KMS-11 (cell line): ENCODE results near the gene TRMT11.

ENCODE experiments used
- H2AFZ ChIP-seq: fragments of 200-600 bp; sonication (generic); 2 replicates; pipeline ENCODE4 v1.6.1; 2016; ENCODE audit warnings: antibody characterized with exemption, mixed run types, low read depth
- H3K27ac ChIP-seq: fragments of 200-600 bp; sonication (generic); 2 replicates; pipeline ENCODE4 v1.6.1; 2016; ENCODE audit warnings: mild to moderate bottlenecking, mixed run types
- H3K27me3 ChIP-seq: fragments of 200-600 bp; sonication (generic); 2 replicates; pipeline ENCODE4 v1.6.1; 2017; ENCODE audit warnings: mild to moderate bottlenecking, low read depth, mixed run types, moderate library complexity; ENCODE audit not compliant: insufficient read depth
- H3K36me3 ChIP-seq: fragments of 200-600 bp; sonication (generic); 2 replicates; pipeline ENCODE4 v1.6.1; 2017; ENCODE audit warnings: mild to moderate bottlenecking, mixed run types; ENCODE audit not compliant: insufficient read depth
- H3K4me1 ChIP-seq: fragments of 200-600 bp; sonication (generic); 2 replicates; pipeline ENCODE4 v1.6.1; 2016; ENCODE audit warnings: mild to moderate bottlenecking, low read depth, mixed run types; ENCODE audit not compliant: poor library complexity, severe bottlenecking
- H3K4me2 ChIP-seq: fragments of 200-600 bp; sonication (generic); 2 replicates; pipeline ENCODE4 v1.7.0; 2016; ENCODE audit warnings: mild to moderate bottlenecking, mixed run types
- H3K4me3 ChIP-seq: fragments of 200-600 bp; sonication (generic); IDR thresholded peaks from 2 replicates; pipeline ENCODE4 v1.6.1; 2017; ENCODE audit warnings: low read depth, low read length, mixed read lengths; ENCODE audit not compliant: insufficient read depth
- H3K79me2 ChIP-seq: fragments of 200-600 bp; sonication (generic); 2 replicates; pipeline ENCODE4 v1.6.1; 2016; ENCODE audit warnings: low read depth, mixed run types; ENCODE audit not compliant: insufficient read depth
- H3K9ac ChIP-seq: fragments of 200-600 bp; sonication (generic); 2 replicates; pipeline ENCODE4 v1.6.1; 2016; ENCODE audit warnings: mild to moderate bottlenecking, mixed run types
- H4K20me1 ChIP-seq: fragments of 200-600 bp; sonication (generic); 2 replicates; pipeline ENCODE4 v1.6.1; 2016; ENCODE audit warnings: mild to moderate bottlenecking, mixed run types; ENCODE audit not compliant: insufficient read depth
- TF ChIP-seq, protein P1 (sequence below): fragments of 200-600 bp; sonication (generic); conservative IDR thresholded peaks from 2 replicates; pipeline ENCODE4 v1.6.1; 2017; ENCODE audit warnings: low read depth, mild to moderate bottlenecking, antibody characterized with exemption, low read length, moderate library complexity, mixed read lengths

TRMT11 gene

GRCh38 chr6:126041516-126041915, 55.2 kb downstream of the TRMT11 start:
- H4K20me1 ChIP-seq = no peaks in the 10 kb centered on the region
- H3K4me3 ChIP-seq = no peak overlapping the region
- no peak overlapping the region for H3K9ac ChIP-seq
- no peaks in the 10 kb centered on the region for H3K36me3 ChIP-seq
- TF ChIP-seq, protein P1, sequence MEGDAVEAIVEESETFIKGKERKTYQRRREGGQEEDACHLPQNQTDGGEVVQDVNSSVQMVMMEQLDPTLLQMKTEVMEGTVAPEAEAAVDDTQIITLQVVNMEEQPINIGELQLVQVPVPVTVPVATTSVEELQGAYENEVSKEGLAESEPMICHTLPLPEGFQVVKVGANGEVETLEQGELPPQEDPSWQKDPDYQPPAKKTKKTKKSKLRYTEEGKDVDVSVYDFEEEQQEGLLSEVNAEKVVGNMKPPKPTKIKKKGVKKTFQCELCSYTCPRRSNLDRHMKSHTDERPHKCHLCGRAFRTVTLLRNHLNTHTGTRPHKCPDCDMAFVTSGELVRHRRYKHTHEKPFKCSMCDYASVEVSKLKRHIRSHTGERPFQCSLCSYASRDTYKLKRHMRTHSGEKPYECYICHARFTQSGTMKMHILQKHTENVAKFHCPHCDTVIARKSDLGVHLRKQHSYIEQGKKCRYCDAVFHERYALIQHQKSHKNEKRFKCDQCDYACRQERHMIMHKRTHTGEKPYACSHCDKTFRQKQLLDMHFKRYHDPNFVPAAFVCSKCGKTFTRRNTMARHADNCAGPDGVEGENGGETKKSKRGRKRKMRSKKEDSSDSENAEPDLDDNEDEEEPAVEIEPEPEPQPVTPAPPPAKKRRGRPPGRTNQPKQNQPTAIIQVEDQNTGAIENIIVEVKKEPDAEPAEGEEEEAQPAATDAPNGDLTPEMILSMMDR = no peak
- H3K27me3 ChIP-seq = no peaks in the 10 kb centered on the region
- H2AFZ ChIP-seq = no peak overlapping the region
- no peaks in the 10 kb centered on the region for H3K4me1 ChIP-seq
- H3K79me2 ChIP-seq = no peaks in the 10 kb centered on the region
- H3K4me2 ChIP-seq = no peak overlapping the region
- H3K27ac ChIP-seq = no peak overlapping the region

- H3K9ac ChIP-seq = no peak overlapping the region
- H3K79me2 ChIP-seq = no peaks in the 10 kb centered on the region
- H3K27me3 ChIP-seq = no peaks in the 10 kb centered on the region
- H3K4me3 ChIP-seq = no peak overlapping the region
- no peaks in the 10 kb centered on the region for H3K4me1 ChIP-seq
- no peak overlapping the region for H3K27ac ChIP-seq
- no peak overlapping the region for H3K4me2 ChIP-seq
- no peaks in the 10 kb centered on the region for H4K20me1 ChIP-seq
- no peaks in the 10 kb centered on the region for H3K36me3 ChIP-seq
- no peak overlapping the region for H2AFZ ChIP-seq
- TF ChIP-seq, protein P1 = no peak
Measured at GRCh38 chr6:126042001-126042419, 55.7 kb downstream of the TRMT11 start.

- no peak overlapping the region for H3K9ac ChIP-seq
- H3K36me3 ChIP-seq = no peaks in the 10 kb centered on the region
- H3K27ac ChIP-seq = no peak overlapping the region
- H3K79me2 ChIP-seq = no peaks in the 10 kb centered on the region
- H3K4me3 ChIP-seq = no peak overlapping the region
- TF ChIP-seq, protein P1 = no peak
- H3K27me3 ChIP-seq = no peaks in the 10 kb centered on the region
- H3K4me1 ChIP-seq = no peaks in the 10 kb centered on the region
- no peak overlapping the region for H3K4me2 ChIP-seq
- no peaks in the 10 kb centered on the region for H4K20me1 ChIP-seq
- H2AFZ ChIP-seq = no peak overlapping the region
Measured at GRCh38 chr6:126047648-126048047, 61.3 kb downstream of the TRMT11 start.

- H4K20me1 ChIP-seq = no peaks in the 10 kb centered on the region
- TF ChIP-seq, protein P1 = no peak
Measured at GRCh38 chr6:126048635-126049034, 62.3 kb downstream of the TRMT11 start.

More at GRCh38 chr6:126048635-126049034, 62.3 kb downstream of the TRMT11 start:
- H3K9ac ChIP-seq = no peak overlapping the region
- no peaks in the 10 kb centered on the region for H3K4me1 ChIP-seq
- H2AFZ ChIP-seq = no peak overlapping the region
- H3K79me2 ChIP-seq = no peaks in the 10 kb centered on the region
- no peak overlapping the region for H3K4me3 ChIP-seq
- no peaks in the 10 kb centered on the region for H3K36me3 ChIP-seq
- no peaks in the 10 kb centered on the region for H3K27me3 ChIP-seq
- no peak overlapping the region for H3K4me2 ChIP-seq
- no peak overlapping the region for H3K27ac ChIP-seq
